Testis (tissue), 3 donors: ENCODE results near the gene OTULINL. TPM values are rescaled to one million over a fixed set of nuclear protein-coding genes. Genes with fewer than 3 reads are reported as not detected.

Experiments
- DNase-seq: peaks from one replicate; pipeline ENCODE4 v3.0.0-alpha.2; 2019
- H3K27ac ChIP-seq, 2 donors: fragments of 200-600 bp; sonication (generic); one replicate each; pipeline ENCODE4 v1.5.1; 2019
- H3K27me3 ChIP-seq: fragments of 200-600 bp; sonication (generic); one replicate; pipeline ENCODE4 v1.5.1; 2019
- H3K36me3 ChIP-seq: fragments of 200-600 bp; sonication (generic); one replicate; pipeline ENCODE4 v1.5.1; 2017; ENCODE audit warnings: low read depth; ENCODE audit errors: missing control alignments
- H3K4me1 ChIP-seq: fragments of 200-600 bp; sonication (generic); one replicate; pipeline ENCODE4 v1.5.1; 2019
- H3K4me3 ChIP-seq, 2 donors: fragments of 200-600 bp; sonication (generic); one replicate each; pipeline ENCODE4 v1.5.1; 2017 to 2019
- H3K9me3 ChIP-seq: fragments of 200-600 bp; sonication (generic); one replicate; pipeline ENCODE4 v1.5.1; 2017
- POLR2A ChIP-seq: fragments of 450-650 bp; IDR thresholded peaks from one replicate; pipeline ENCODE4 v1.6.1; 2017; ENCODE audit warnings: antibody characterized with exemption, mild to moderate bottlenecking, moderate library complexity
- WGBS, 2 donors: methylation state at CpG; one replicate each; pipeline ENCODE4 v1.1.5; 2018; 5-methylcytosine and 5-hydroxymethylcytosine counted together
- intact Hi-C: fragments of 100-400 bp; cut with DNase I; formaldehyde crosslinking; loops from one replicate; pipeline ENCODE4 v1.15.1; 2023; ENCODE audit warnings: low total_unique reads
- polyA plus RNA-seq: library from polyadenylated mRNA; stranded (reverse); fragments of 350-450 nt; fragmentation: Illumina TruSeq; extraction: RNeasy Lipid Tissue Mini Kit (QIAGEN cat#74804); gene quantifications from one replicate; pipeline ENCODE4 v1.2.3, GENCODE V29; 2014; ENCODE audit warnings: low read depth, low replicate concordance; ENCODE audit not compliant: insufficient read depth
- total RNA-seq, 2 donors: library from RNA; depleted of rRNA; stranded (reverse); fragments of >200 nt; gene quantifications; one replicate each; pipeline ENCODE4 v1.2.3, GENCODE V29; 2016
- TF ChIP-seq, protein P1 (sequence below), 3 experiments: fragments of 450-650 bp in 2 of 3; fragments of 200-600 bp in 1 of 3; sonication (generic) in 1 of 3; IDR thresholded peaks; one replicate each; pipeline ENCODE4 v1.5.1; 2016 to 2019; ENCODE audit warnings: antibody characterized with exemption in 3 of 3, mild to moderate bottlenecking in 2 of 3, moderate library complexity in 1 of 3

OTULINL gene
- total and polyA plus RNA-seq, 3 donors from 2014 or later = 10.2 to 11.3 (median 10.5) TPM

DNA sequence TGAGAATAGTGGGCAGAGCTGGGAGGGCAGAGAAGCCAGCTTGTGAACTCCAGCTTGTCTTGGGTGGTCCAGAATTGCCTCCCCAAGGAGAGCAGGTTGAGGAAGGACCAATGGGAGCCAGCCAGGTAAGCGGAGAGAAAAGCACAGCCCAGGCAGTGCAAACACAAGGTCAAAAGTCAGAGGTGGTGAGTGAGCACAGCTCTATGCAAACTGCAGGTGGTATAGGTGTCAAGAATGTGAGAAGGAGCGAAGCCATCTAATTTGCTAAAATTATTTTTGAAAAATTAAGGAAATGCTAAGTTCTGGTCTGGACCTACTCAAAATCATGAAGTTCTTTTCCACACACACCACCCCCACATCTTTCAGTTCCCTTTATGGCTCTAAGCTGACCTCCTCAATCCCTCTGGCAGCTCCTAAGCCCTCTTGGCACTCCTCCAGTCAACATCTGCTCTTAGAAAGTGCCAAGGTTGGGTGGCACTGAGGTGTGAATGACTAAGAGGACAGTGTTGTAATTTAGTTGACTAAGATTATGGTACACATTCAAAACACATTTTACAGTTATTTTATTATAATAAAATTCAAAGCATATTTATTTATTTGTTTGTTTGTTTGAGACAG lies 6.6 kb upstream of the OTULINL start:
- H3K36me3 ChIP-seq = no peaks in the 10 kb centered on the region
- no peak overlapping the region for H3K4me3 ChIP-seq
- no peaks in the 10 kb centered on the region for H3K9me3 ChIP-seq
- intact Hi-C loops = no loop called here
- no peaks in the 10 kb centered on the region for H3K4me1 ChIP-seq
- no peaks in the 10 kb centered on the region for H3K27me3 ChIP-seq
- 83 to 87% methylated on average over 2 of the region's 2 CpGs for WGBS, 2 donors
- DNase-seq = peak; percentile 26
- TF ChIP-seq, protein P1, sequence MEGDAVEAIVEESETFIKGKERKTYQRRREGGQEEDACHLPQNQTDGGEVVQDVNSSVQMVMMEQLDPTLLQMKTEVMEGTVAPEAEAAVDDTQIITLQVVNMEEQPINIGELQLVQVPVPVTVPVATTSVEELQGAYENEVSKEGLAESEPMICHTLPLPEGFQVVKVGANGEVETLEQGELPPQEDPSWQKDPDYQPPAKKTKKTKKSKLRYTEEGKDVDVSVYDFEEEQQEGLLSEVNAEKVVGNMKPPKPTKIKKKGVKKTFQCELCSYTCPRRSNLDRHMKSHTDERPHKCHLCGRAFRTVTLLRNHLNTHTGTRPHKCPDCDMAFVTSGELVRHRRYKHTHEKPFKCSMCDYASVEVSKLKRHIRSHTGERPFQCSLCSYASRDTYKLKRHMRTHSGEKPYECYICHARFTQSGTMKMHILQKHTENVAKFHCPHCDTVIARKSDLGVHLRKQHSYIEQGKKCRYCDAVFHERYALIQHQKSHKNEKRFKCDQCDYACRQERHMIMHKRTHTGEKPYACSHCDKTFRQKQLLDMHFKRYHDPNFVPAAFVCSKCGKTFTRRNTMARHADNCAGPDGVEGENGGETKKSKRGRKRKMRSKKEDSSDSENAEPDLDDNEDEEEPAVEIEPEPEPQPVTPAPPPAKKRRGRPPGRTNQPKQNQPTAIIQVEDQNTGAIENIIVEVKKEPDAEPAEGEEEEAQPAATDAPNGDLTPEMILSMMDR (IDR thresholded peaks at IDR 0.05) = no peak
- no peak for TF ChIP-seq POLR2A
- H3K27ac ChIP-seq = no peak overlapping the region

DNA sequence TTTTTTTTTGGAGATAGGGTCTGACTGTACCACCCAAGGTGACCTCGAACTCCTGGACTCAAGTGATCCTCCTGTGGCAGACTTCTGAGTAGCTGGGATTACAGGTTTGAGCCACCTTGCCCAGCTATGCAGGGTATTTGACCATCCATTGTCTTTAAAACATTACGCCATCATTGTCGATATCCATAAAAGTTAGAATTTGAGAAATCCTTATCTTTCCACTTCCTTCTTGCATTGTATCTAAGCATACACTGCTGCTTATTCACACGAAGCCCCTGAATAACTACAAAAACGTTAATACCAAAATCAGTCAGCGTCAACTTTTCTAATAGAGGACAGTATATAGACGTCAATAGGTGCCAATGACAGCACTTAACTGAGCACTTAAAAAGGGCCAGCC lies 5.4 kb upstream of the OTULINL start:
- no peak overlapping the region for H3K27ac ChIP-seq
- no peaks in the 10 kb centered on the region for H3K36me3 ChIP-seq
- TF ChIP-seq, protein P1 (IDR thresholded peaks at IDR 0.05) = no peak
- TF ChIP-seq POLR2A = no peak
- DNase-seq = no peak
- no peaks in the 10 kb centered on the region for H3K27me3 ChIP-seq
- WGBS, 2 donors = 69 to 77% methylated on average over 7 of the region's 7 CpGs
- intact Hi-C loops = no loop called here
- no peaks in the 10 kb centered on the region for H3K4me1 ChIP-seq
- H3K4me3 ChIP-seq = no peak overlapping the region
- no peaks in the 10 kb centered on the region for H3K9me3 ChIP-seq

DNA sequence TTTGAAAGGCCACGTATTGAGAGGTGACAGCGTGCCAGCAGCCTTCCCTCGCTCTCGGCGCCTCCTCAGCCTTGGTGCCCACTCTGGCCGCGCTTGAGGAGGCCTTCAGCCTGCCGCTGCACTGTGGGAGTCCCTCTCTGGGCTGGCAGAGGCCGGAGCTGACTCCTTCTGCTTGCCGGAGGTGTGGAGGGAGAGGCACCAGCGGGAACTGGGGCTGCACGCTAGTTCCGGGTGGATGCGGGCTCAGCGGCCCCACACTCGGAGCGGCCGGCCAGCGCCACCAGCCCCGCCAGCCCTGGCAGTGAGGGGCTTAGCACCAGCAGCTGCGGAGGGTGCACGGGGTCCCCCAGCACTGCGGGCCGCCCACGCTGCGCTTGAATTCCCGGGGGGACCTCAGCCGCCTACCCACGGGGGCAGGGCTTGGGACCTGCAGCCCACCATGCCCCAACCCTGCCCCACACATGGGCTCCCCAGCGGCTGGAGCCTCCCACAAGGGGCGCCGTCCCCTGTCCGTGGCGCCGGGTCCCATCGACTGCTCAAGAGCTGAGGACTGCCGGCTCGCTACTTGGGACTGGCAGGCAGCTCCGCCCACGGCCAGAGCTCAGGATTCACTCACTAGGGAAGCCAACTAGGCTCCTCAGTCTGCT lies 4.4 kb upstream of the OTULINL start:
- Histone ChIP-seq H3K27me3 (no peaks in the 10 kb centered on the region), H3K4me3 (peak overlapping the region; percentile 36 to 44), H3K36me3 (no peaks in the 10 kb centered on the region), H3K9me3 (no peaks in the 10 kb centered on the region), H3K27ac (no peak overlapping the region), H3K4me1 (no peaks in the 10 kb centered on the region)
- 63% methylated on average over 19 of the region's 40 CpGs; no CpG with 5 or more reads in 1 of the 2 donors for WGBS, 2 donors
- TF ChIP-seq, protein P1 (IDR thresholded peaks at IDR 0.05) = no peak
- no peak for TF ChIP-seq POLR2A
- intact Hi-C loops = no loop called here
- no peak for DNase-seq

DNA sequence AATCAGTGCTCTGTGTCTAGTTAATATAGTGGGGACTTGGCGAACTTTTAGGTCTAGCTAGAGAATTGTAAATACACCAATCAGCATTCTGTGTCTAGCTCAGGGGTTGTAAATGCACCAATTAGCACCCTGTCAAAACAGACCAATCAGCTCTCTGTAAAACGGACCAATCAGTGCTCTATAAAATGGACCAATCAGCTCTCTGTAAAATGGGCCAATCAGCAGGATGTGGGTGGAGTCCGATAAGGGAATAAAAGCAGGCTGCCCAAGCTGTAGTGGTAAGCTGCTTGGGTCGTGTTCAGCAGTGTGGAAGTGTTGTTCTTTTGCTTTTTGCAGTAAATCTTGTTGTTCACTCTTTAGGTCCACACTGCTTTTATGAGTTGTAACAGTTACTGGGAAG lies 3.6 kb upstream of the OTULINL start:
- Histone ChIP-seq H3K27ac (no peak overlapping the region), H3K9me3 (no peaks in the 10 kb centered on the region), H3K4me1 (no peaks in the 10 kb centered on the region), H3K36me3 (no peaks in the 10 kb centered on the region), H3K27me3 (no peaks in the 10 kb centered on the region), H3K4me3 (peak overlapping the region in 1 of 2 donors; percentile 44)
- intact Hi-C loops = no loop called here
- TF ChIP-seq, protein P1 (IDR thresholded peaks at IDR 0.05) = no peak
- TF ChIP-seq POLR2A = no peak
- peak; percentile 65 for DNase-seq
- 71 to 74% methylated on average over 4 of the region's 4 CpGs for WGBS, 2 donors

DNA sequence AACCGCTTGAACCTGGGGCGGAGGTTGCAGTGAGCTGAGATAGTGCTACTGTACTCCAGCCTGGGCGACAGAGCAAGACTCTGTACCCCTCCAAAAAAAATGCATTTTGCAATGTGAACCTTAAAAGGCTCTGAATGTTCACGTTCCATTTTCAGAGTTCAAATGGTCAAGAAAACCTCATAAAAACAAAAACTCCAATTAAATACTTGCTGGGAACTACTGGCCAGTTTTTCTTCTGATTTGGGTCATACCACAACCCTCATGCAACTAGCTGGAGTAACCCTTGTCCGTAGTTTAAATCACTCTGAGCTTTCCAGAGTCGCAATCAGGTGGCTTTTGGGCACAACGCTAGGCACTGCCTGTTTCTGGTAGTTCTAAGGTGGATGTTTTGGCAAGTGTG lies 2.3 kb upstream of the OTULINL start:
- H3K36me3 ChIP-seq = no peaks in the 10 kb centered on the region
- H3K27me3 ChIP-seq = no peaks in the 10 kb centered on the region
- 56 to 63% methylated on average over 7 of the region's 7 CpGs for WGBS, 2 donors
- no peak for TF ChIP-seq POLR2A
- TF ChIP-seq, protein P1 (IDR thresholded peaks at IDR 0.05) = no peak
- H3K27ac ChIP-seq = no peak overlapping the region
- H3K4me3 ChIP-seq = no peak overlapping the region
- no peaks in the 10 kb centered on the region for H3K4me1 ChIP-seq
- intact Hi-C loops = no loop called here
- no peak for DNase-seq
- no peaks in the 10 kb centered on the region for H3K9me3 ChIP-seq
